A549 (cell line): ENCODE data around the gene TRMT44. TPM values are rescaled to one million over a fixed set of nuclear protein-coding genes. Genes with fewer than 3 reads are reported as not detected.
A peak's percentile ranks its signal among the peaks of the same experiment; 100 is the strongest.

Experiments
- ATAC-seq, 2 experiments: fragments of 200-7000 bp in 1 of 2; fragments of >200 bp in 1 of 2; cut with Nextera tagmentation in 1 of 2; cut with Tn5 transposase in 1 of 2; 3 replicates each; pipeline versions ENCODE4 v1.8.0 to v1.9.1; 2018 to 2020; ENCODE audit warnings: mild to moderate bottlenecking in 1 of 2, moderate library complexity in 1 of 2
- CTCF ChIA-PET: fragments of 300-600 bp; sonication (Branson Sonifier 250); formaldehyde crosslinking; extraction: SDS; loops from one replicate; lab custom pipeline; 2021; ENCODE audit warnings: antibody characterized with exemption, inconsistent platforms; lab: Yijun Ruan, JAX
- POLR2A ChIA-PET: fragments of 350-600 bp; formaldehyde crosslinking; extraction: SDS; loops from one replicate; lab custom pipeline; 2021; ENCODE audit warnings: antibody characterized with exemption, inconsistent platforms; lab: Yijun Ruan, JAX
- DNase-seq, 2 experiments: peaks; one replicate each; pipeline versions ENCODE4 v3.0.0 to v3.0.0-alpha.2; 2011 to 2016; ENCODE audit warnings: low read depth in 1 of 2, low spot score in 1 of 2
- FAIRE-seq: peaks from 2 replicates; lab custom pipeline; 2011; peaks lifted over from hg19 to GRCh38; lab: Jason Lieb, UNC
- H3K27ac ChIP-seq, 2 experiments: fragments of >200 bp; sonication (Bioruptor Twin); formaldehyde crosslinking; 3 replicates each; pipeline ENCODE4 v1.5.1; 2016 to 2017
- H3K4me1 ChIP-seq: fragments of >200 bp; sonication (Bioruptor Twin); formaldehyde crosslinking; 3 replicates; pipeline ENCODE4 v1.6.1; 2016
- H3K4me2 ChIP-seq: fragments of >200 bp; sonication (Bioruptor Twin); formaldehyde crosslinking; 3 replicates; pipeline ENCODE4 v1.6.1; 2016
- H3K4me3 ChIP-seq: fragments of >200 bp; sonication (Bioruptor Twin); formaldehyde crosslinking; 3 replicates; pipeline ENCODE4 v1.5.1; 2016
- H3K9me3 ChIP-seq: fragments of >200 bp; sonication (Bioruptor Twin); formaldehyde crosslinking; 3 replicates; pipeline ENCODE4 v1.6.1; 2016
- ATOH8 ChIP-seq: fragments of 250-450 bp; sonication (Bioruptor Pico); IDR thresholded peaks from 2 replicates; pipeline ENCODE4 v1.5.0; 2020; ENCODE audit warnings: low read depth, mild to moderate bottlenecking, moderate library complexity
- BCL3 ChIP-seq: fragments of >200 bp; sonication (Bioruptor Twin); formaldehyde crosslinking; IDR thresholded peaks from 3 replicates; pipeline ENCODE4 v1.6.1; 2016
- CBX2 ChIP-seq: fragments of 200-600 bp; sonication (generic); IDR thresholded peaks from 2 replicates; pipeline ENCODE4 v1.6.1; 2016; ENCODE audit warnings: low read depth, mild to moderate bottlenecking, borderline replicate concordance
- CHD4 ChIP-seq: fragments of 200-600 bp; sonication (generic); IDR thresholded peaks from 2 replicates; pipeline ENCODE4 v1.6.1; 2016; ENCODE audit warnings: antibody characterized with exemption, mild to moderate bottlenecking, borderline replicate concordance
- EHMT2 ChIP-seq: fragments of 200-600 bp; sonication (generic); IDR thresholded peaks from 2 replicates; pipeline ENCODE4 v1.6.1; 2016; ENCODE audit warnings: antibody characterized with exemption, low read depth, mild to moderate bottlenecking, moderate library complexity
- ELK1 ChIP-seq: fragments of 150-350 bp; IDR thresholded peaks from 2 replicates; pipeline ENCODE4 v1.6.1; 2014; ENCODE audit warnings: low read depth, mild to moderate bottlenecking, low read length
- FOSL2 ChIP-seq, 2 experiments: fragments of 450-650 bp in 1 of 2; fragments of >200 bp in 1 of 2; sonication (Bioruptor Twin) in 1 of 2; formaldehyde crosslinking; IDR thresholded peaks; 2 replicates each; pipeline versions ENCODE4 v1.5.0 to v1.6.1; 2016 to 2020; ENCODE audit warnings: mild to moderate bottlenecking in 1 of 2, moderate library complexity in 1 of 2
- FOXS1 ChIP-seq: fragments of 250-450 bp; sonication (Bioruptor Pico); IDR thresholded peaks from 2 replicates; pipeline ENCODE4 v1.5.0; 2020; ENCODE audit warnings: mild to moderate bottlenecking, moderate library complexity
- HDAC2 ChIP-seq: fragments of 200-600 bp; sonication (generic); IDR thresholded peaks from 2 replicates; pipeline ENCODE4 v1.6.1; 2016
- HOXB5 ChIP-seq: fragments of 250-450 bp; sonication (Bioruptor Pico); IDR thresholded peaks from 2 replicates; pipeline ENCODE4 v1.5.0; 2020; ENCODE audit warnings: mild to moderate bottlenecking, moderate library complexity
- KDM1A ChIP-seq: fragments of 200-600 bp; sonication (generic); IDR thresholded peaks from 2 replicates; pipeline ENCODE4 v1.6.1; 2016; ENCODE audit warnings: low read depth, mild to moderate bottlenecking
- KDM5A ChIP-seq: fragments of 200-600 bp; sonication (generic); IDR thresholded peaks from 2 replicates; pipeline ENCODE4 v1.6.1; 2016; ENCODE audit warnings: antibody characterized with exemption, mild to moderate bottlenecking
- MAFK ChIP-seq: fragments of 450-650 bp; IDR thresholded peaks from 2 replicates; pipeline ENCODE4 v1.6.1; 2014; ENCODE audit not compliant: partially characterized antibody
- MAZ ChIP-seq: fragments of 150-350 bp; IDR thresholded peaks from 2 replicates; pipeline ENCODE4 v1.6.1; 2014; ENCODE audit warnings: antibody characterized with exemption, low read depth, low read length, borderline replicate concordance
- MYC ChIP-seq: IDR thresholded peaks from 2 replicates; pipeline ENCODE4 v1.6.1; 2012; ENCODE audit warnings: mild to moderate bottlenecking, inconsistent platforms, low read length, improper control_type of control experiment, borderline replicate concordance
- PHF8 ChIP-seq: fragments of 200-600 bp; sonication (generic); IDR thresholded peaks from 2 replicates; pipeline ENCODE4 v1.6.1; 2016; ENCODE audit warnings: low read depth, mild to moderate bottlenecking, antibody characterized with exemption, moderate library complexity, borderline replicate concordance
- POLR2A ChIP-seq: IDR thresholded peaks from 2 replicates; pipeline ENCODE4 v1.6.1; 2012; ENCODE audit warnings: mild to moderate bottlenecking, low read length
- POLR2AphosphoS2 ChIP-seq: conservative IDR thresholded peaks from 2 replicates; pipeline ENCODE4 v1.6.1; 2012; ENCODE audit warnings: low read length, improper control_type of control experiment, inconsistent platforms
- RAD21 ChIP-seq, 2 experiments: fragments of >200 bp in 1 of 2; sonication (Bioruptor Twin) in 1 of 2; formaldehyde crosslinking in 1 of 2; IDR thresholded peaks in 1 of 2; conservative IDR thresholded peaks in 1 of 2; 2 replicates in 1 of 2; 3 replicates in 1 of 2; pipeline ENCODE4 v1.6.1; 2012 to 2018; ENCODE audit warnings: inconsistent platforms in 1 of 2
- RARB ChIP-seq: fragments of 250-450 bp; sonication (Bioruptor Pico); IDR thresholded peaks from 2 replicates; pipeline ENCODE4 v1.8.0; 2021; ENCODE audit warnings: mild to moderate bottlenecking, moderate library complexity
- RCOR1 ChIP-seq: fragments of 150-350 bp; IDR thresholded peaks from 2 replicates; pipeline ENCODE4 v1.6.1; 2014; ENCODE audit warnings: antibody characterized with exemption, low read length, low read depth
- ZC3H11A ChIP-seq: fragments of 450-650 bp; IDR thresholded peaks from 2 replicates; pipeline ENCODE4 v1.6.1; 2014; ENCODE audit warnings: antibody characterized with exemption, mild to moderate bottlenecking
- ZFP36 ChIP-seq: fragments of 450-650 bp; IDR thresholded peaks from 2 replicates; pipeline ENCODE4 v1.6.1; 2014; ENCODE audit warnings: borderline replicate concordance; ENCODE audit not compliant: partially characterized antibody
- ZNF302 ChIP-seq: fragments of 250-450 bp; sonication (Bioruptor Pico); IDR thresholded peaks from 2 replicates; pipeline ENCODE4 v1.9.0; 2021; ENCODE audit warnings: inconsistent platforms, mild to moderate bottlenecking, moderate library complexity
- ZSCAN20 ChIP-seq: fragments of 250-450 bp; sonication (Bioruptor Pico); IDR thresholded peaks from 2 replicates; pipeline ENCODE4 v1.8.0; 2022; ENCODE audit warnings: mild to moderate bottlenecking, moderate library complexity
- WGBS: methylation state at CpG from one replicate; pipeline ENCODE4 v1.1.6; 2017; ENCODE audit errors: missing lambda C conversion rate; 5-methylcytosine and 5-hydroxymethylcytosine counted together
- polyA plus RNA-seq, 4 experiments: library from polyadenylated mRNA; depleted of rRNA in 3 of 4; stranded (reverse); fragments of >200 nt; fragmentation: RNase III in 1 of 4; extraction: RNeasy Plus Mini Kit Qiagen cat#74134 plus additional on column Dnase treatment in 1 of 4; gene quantifications; 2 replicates in 3 of 4; 3 replicates in 1 of 4; pipeline ENCODE4 v1.2.3, GENCODE V29; 2011 to 2017

The TRMT44 gene
- polyA plus RNA-seq, 2 of the 4 experiments (the other 2 are of a cell fraction): 5.0 to 7.0 TPM

GRCh38 chr4:8401665-8402064 lies 38.9 kb upstream of the TRMT44 start (continued):
- no peak for TF ChIP-seq ZSCAN20 (CRISPR knock-in tag)
- no peak for TF ChIP-seq CBX2
- TF ChIP-seq KDM1A: no peak
- no peak for TF ChIP-seq KDM5A
- no peak for TF ChIP-seq MAFK
- no peak for TF ChIP-seq CHD4

- H3K4me2 ChIP-seq: no peak overlapping the region
- H3K4me1 ChIP-seq: peaks cover 3% of the 10 kb centered on the region; the same call in 1 of the 3 replicates
- H3K9me3 ChIP-seq: no peaks in the 10 kb centered on the region
- ChIA-PET CTCF (interaction anchor here (0.6 to 20.7 kb wide), 28 partner anchors 8 to 226 kb away, joined by 3 to 270 read pairs (median 6); partner anchors contain the start of genes HTRA3 and SH3TC1), POLR2A (no interaction called here)
- FAIRE-seq: no peak
- WGBS: 95% methylated on average over 9 of the region's 11 CpGs
- TF ChIP-seq FOSL2 (IDR thresholded peaks at IDR 0.05) (no peak), FOSL2 (CRISPR knock-in tag; IDR thresholded peaks at IDR 0.05) (no peak), HDAC2 (no peak), ATOH8 (CRISPR knock-in tag) (no peak), ZNF302 (no peak), CBX2 (no peak), POLR2AphosphoS2 (no peak), RCOR1 (no peak), MYC (no peak), MAZ (no peak), BCL3 (no peak), KDM1A (no peak), ZC3H11A (no peak), ZFP36 (no peak), PHF8 (no peak), RAD21 (conservative IDR thresholded peaks at IDR 0.05 in 1 of 2, IDR thresholded peaks at IDR 0.05 in 1 of 2) (no peak)
- no peak for DNase-seq
- no peak overlapping the region for H3K4me3 ChIP-seq
- no peak for ATAC-seq
- H3K27ac ChIP-seq: peak overlapping the region in 1 of 2 experiments; percentile 35; a peak in 1 of 6 replicates
Observed at GRCh38 chr4:8402181-8402597, 38.4 kb upstream of the TRMT44 start.

- DNase-seq (no peak), FAIRE-seq (no peak), ATAC-seq (no peak)
- ChIA-PET CTCF (interaction anchor here (0.6 to 20.7 kb wide), 43 partner anchors 8 to 285 kb away, joined by 3 to 270 read pairs (median 4); partner anchors contain the start of genes HTRA3 and SH3TC1), POLR2A (no interaction called here)
- no peak for TF ChIP-seq HOXB5 (CRISPR knock-in tag)
- no peak for TF ChIP-seq ZFP36
- no peak for TF ChIP-seq MAZ
- no peak for TF ChIP-seq EHMT2
- TF ChIP-seq KDM1A: no peak
- TF ChIP-seq POLR2A: no peak
- no peak for TF ChIP-seq RARB (CRISPR knock-in tag)
- no peak for TF ChIP-seq FOXS1
- TF ChIP-seq CHD4: no peak
- no peak for TF ChIP-seq ELK1
- 78% methylated on average over 14 of the region's 14 CpGs for WGBS
- Histone ChIP-seq H3K4me2 (no peak overlapping the region), H3K27ac (peak overlapping the region in 1 of 2 experiments; percentile 50; a peak in 1 of 6 replicates), H3K4me3 (no peak overlapping the region), H3K4me1 (peaks cover 3% of the 10 kb centered on the region; the same call in 1 of the 3 replicates), H3K9me3 (no peaks in the 10 kb centered on the region)
Observed at GRCh38 chr4:8402640-8403039, 37.9 kb upstream of the TRMT44 start.
